Stomach (tissue), 4 donors: Measurements from ENCODE around the gene OPALIN.

Experiments
- POLR2AphosphoS5 ChIP-seq, 3 donors: sonication (generic); formaldehyde crosslinking; IDR thresholded peaks; one replicate each; pipeline ENCODE4 v1.6.1; 2016; ENCODE audit warnings: antibody characterized with exemption in 3 of 3
- TF ChIP-seq, protein P1 (sequence below), 7 experiments: fragments of 450-650 bp in 4 of 7; fragments of 200-600 bp in 3 of 7; sonication (generic) in 3 of 7; IDR thresholded peaks; one replicate each; pipeline ENCODE4 v1.5.1; 2016 to 2019; ENCODE audit warnings: antibody characterized with exemption in 7 of 7, control low read depth in 2 of 7, mild to moderate bottlenecking in 1 of 7

DNA sequence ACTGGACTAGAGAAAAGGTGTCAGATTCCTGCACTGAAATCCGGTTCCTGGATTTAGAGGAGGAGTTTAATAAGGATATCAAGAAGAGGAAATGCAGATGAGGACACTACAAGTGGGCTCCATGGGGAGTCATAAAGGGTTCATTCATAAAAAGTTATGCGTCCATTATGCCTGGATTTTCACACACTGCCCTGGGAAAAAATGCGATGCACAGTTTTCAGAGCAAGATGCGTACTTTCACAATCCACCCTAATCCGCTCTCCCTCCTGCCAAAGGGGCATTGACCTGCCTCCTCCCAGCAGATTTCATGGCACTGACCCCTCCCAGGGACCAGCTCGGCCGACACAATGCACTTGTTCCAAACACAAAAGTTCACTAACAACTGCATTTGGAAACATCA is 42.2 kb upstream of the OPALIN start:
- TF ChIP-seq, protein P1, sequence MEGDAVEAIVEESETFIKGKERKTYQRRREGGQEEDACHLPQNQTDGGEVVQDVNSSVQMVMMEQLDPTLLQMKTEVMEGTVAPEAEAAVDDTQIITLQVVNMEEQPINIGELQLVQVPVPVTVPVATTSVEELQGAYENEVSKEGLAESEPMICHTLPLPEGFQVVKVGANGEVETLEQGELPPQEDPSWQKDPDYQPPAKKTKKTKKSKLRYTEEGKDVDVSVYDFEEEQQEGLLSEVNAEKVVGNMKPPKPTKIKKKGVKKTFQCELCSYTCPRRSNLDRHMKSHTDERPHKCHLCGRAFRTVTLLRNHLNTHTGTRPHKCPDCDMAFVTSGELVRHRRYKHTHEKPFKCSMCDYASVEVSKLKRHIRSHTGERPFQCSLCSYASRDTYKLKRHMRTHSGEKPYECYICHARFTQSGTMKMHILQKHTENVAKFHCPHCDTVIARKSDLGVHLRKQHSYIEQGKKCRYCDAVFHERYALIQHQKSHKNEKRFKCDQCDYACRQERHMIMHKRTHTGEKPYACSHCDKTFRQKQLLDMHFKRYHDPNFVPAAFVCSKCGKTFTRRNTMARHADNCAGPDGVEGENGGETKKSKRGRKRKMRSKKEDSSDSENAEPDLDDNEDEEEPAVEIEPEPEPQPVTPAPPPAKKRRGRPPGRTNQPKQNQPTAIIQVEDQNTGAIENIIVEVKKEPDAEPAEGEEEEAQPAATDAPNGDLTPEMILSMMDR (IDR thresholded peaks at IDR 0.05) = no peak
- TF ChIP-seq POLR2AphosphoS5 (IDR thresholded peaks at IDR 0.05) = no peak
